ENCODE measurements around the gene POU6F2.

- TF ChIP-seq CTCF (conservative IDR thresholded peaks at IDR 0.05 in 1 of 2, IDR thresholded peaks at IDR 0.05 in 1 of 2; ENCODE audit: low read depth in 1 of 2, low read length in 2 of 2) (no peak), EZH2 (IDR thresholded peaks at IDR 0.05; ENCODE audit: low read length, missing control alignments) (no peak)
Measured at GRCh38 chr7:39035156-39035555, 57.4 kb downstream of the POU6F2 start.

Data from fibroblast of lung (primary cell).